ENCODE data around the gene ENGASE. TPM values are rescaled to one million over a fixed set of nuclear protein-coding genes. Genes with fewer than 3 reads are reported as not detected.

Gene ENGASE
- total RNA-seq, 4 donors from 2014 or later: 8.3 to 46.5 (median 16.2) TPM

DNA sequence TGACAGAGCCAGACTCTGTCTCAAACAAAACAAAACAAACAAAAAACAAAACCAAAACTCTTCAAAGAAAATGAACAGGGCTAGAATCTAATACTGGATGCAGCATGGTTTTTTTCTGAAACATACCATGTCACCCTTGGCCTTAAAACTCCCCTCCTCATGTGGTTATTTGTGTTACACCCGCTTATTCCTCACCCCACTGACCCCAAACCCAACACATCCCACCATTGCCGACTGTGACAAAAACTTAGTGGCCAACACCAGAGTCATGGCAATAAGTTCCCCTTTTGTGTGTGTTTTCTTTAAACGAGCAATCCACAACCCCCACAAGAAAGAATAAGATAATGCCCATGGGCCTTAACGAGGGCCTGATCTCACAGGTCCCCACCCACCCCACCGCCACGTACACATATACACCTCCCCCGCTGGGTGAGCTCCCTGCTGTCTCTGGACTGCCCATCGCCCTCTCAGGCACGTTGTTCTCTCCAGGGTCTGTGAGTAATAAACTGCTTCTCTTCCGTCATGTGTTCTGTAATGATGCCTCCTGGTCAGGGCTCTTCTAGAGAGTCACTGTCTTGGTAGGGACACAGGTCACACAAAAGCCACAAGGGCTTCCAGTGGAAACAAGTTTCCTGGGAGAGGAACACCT is 16.8 kb upstream of the ENGASE start:
- H3K36me3 ChIP-seq: no peaks in the 10 kb centered on the region
- H3K9me3 ChIP-seq: peaks cover 0 to 12% (median 0%) of the 10 kb centered on the region in 3 donors
- TF ChIP-seq, protein P1, sequence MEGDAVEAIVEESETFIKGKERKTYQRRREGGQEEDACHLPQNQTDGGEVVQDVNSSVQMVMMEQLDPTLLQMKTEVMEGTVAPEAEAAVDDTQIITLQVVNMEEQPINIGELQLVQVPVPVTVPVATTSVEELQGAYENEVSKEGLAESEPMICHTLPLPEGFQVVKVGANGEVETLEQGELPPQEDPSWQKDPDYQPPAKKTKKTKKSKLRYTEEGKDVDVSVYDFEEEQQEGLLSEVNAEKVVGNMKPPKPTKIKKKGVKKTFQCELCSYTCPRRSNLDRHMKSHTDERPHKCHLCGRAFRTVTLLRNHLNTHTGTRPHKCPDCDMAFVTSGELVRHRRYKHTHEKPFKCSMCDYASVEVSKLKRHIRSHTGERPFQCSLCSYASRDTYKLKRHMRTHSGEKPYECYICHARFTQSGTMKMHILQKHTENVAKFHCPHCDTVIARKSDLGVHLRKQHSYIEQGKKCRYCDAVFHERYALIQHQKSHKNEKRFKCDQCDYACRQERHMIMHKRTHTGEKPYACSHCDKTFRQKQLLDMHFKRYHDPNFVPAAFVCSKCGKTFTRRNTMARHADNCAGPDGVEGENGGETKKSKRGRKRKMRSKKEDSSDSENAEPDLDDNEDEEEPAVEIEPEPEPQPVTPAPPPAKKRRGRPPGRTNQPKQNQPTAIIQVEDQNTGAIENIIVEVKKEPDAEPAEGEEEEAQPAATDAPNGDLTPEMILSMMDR (IDR thresholded peaks at IDR 0.05): no peak
- TF ChIP-seq POLR2AphosphoS5 (IDR thresholded peaks at IDR 0.05): no peak
- TF ChIP-seq POLR2A (IDR thresholded peaks at IDR 0.05): no peak
- no peak for TF ChIP-seq EP300 (IDR thresholded peaks at IDR 0.05)
- no peak for ATAC-seq
- H3K27me3 ChIP-seq: no peaks in the 10 kb centered on the region
- H3K4me3 ChIP-seq: no peak overlapping the region
- H3K4me1 ChIP-seq: no peaks in the 10 kb centered on the region
- 78 to 81% methylated on average over 8 to 9 of the region's 10 CpGs for WGBS, 2 donors (ENCODE audit: low coverage in 1 of 2)
- no peak overlapping the region for H3K27ac ChIP-seq

DNA sequence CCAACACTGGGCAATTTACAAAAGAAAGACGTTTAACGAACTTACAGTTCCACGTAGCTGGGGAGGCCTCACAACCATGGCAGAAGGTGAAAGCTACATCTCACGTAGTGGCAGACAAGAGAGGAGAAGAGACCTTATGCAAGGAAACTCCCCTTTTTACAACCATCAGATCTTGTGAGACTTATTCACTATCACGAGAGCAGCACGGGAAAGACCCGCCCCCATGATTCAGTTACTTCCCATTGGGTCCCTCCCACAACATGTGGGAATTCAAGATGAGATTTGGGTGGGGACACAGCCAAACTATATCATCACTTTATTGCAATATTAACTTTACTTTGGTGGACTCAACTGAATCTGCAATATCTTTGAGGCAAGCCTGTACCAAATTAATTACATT is 11.9 kb upstream of the ENGASE start:
- H3K36me3 ChIP-seq: no peaks in the 10 kb centered on the region
- H3K9me3 ChIP-seq: no peaks in the 10 kb centered on the region
- no peaks in the 10 kb centered on the region for H3K27me3 ChIP-seq
- no peak for ATAC-seq
- WGBS, 2 donors (ENCODE audit: low coverage in 1 of 2): 83 to 89% methylated on average over 7 of the region's 7 CpGs
- TF ChIP-seq, protein P1 (IDR thresholded peaks at IDR 0.05): no peak
- TF ChIP-seq POLR2A (IDR thresholded peaks at IDR 0.05): no peak
- TF ChIP-seq EP300 (IDR thresholded peaks at IDR 0.05): no peak
- no peak for TF ChIP-seq POLR2AphosphoS5 (IDR thresholded peaks at IDR 0.05)
- no peak overlapping the region for H3K27ac ChIP-seq
- no peak overlapping the region for H3K4me3 ChIP-seq
- no peaks in the 10 kb centered on the region for H3K4me1 ChIP-seq

DNA sequence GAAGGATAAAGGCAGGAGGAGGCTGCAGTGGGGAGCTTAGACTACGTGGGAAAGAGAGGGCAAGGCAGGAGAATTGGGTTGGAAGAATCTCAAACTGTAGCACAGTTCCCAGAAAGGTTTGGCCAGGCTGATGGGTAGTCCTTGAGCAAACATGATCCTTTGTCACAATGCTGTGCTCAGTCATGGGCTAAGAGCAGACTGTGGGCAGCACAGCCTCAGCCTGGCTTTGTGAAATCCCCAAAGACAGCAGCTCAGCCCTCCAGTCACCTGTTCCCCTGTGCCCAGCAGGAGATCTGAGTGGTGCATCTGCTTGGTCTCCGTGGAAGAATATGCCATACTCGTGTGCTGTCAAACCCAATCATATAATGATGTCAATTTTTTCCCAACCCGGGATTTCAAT is 10.6 kb upstream of the ENGASE start:
- Histone ChIP-seq H3K4me3 (no peak overlapping the region), H3K4me1 (no peaks in the 10 kb centered on the region), H3K27me3 (no peaks in the 10 kb centered on the region), H3K27ac (no peak overlapping the region), H3K9me3 (no peaks in the 10 kb centered on the region), H3K36me3 (no peaks in the 10 kb centered on the region)
- TF ChIP-seq POLR2A (IDR thresholded peaks at IDR 0.05) (no peak), POLR2AphosphoS5 (IDR thresholded peaks at IDR 0.05) (no peak), EP300 (IDR thresholded peaks at IDR 0.05) (no peak)
- TF ChIP-seq, protein P1 (IDR thresholded peaks at IDR 0.05): no peak
- no peak for ATAC-seq
- 44 to 76% methylated on average over 2 to 3 of the region's 4 CpGs for WGBS, 2 donors (ENCODE audit: low coverage in 1 of 2)

DNA sequence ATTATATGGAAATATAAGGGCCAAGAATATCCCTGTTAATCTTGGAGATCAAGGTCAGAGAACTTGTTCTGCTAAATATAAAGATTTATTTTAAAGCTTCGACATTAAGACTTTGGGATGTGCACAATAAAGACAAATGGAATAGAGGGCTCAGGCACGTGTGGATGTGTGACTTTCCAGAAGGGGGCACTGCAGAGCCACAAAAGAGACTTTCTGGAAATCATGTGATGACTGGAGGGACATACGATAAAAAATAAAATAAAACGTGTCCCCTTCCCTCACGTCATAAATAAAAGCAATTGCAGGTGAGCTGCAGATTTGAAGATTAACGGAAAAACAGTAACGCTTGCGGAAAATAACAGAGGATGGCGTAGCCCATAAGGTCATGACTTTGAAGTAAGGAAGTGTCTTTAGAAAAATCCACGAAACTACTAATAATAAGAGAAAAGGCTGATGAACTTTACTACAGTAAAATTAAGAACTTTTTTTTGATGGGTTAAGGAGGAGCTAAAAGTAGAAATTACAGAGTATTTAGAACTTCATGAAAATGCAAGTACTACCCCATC is 9.4 kb upstream of the ENGASE start:
- TF ChIP-seq POLR2A (IDR thresholded peaks at IDR 0.05): no peak
- TF ChIP-seq, protein P1 (IDR thresholded peaks at IDR 0.05): peak in 3 of 4 experiments; percentile 59 to 62 (median 60)
- Histone ChIP-seq H3K4me1 (no peaks in the 10 kb centered on the region), H3K27ac (no peak overlapping the region), H3K27me3 (no peaks in the 10 kb centered on the region), H3K36me3 (no peaks in the 10 kb centered on the region), H3K9me3 (no peaks in the 10 kb centered on the region), H3K4me3 (no peak overlapping the region)
- peak; percentile 46 for ATAC-seq
- WGBS, 2 donors (ENCODE audit: low coverage in 1 of 2): 28 to 35% methylated on average over 9 to 10 of the region's 10 CpGs

DNA sequence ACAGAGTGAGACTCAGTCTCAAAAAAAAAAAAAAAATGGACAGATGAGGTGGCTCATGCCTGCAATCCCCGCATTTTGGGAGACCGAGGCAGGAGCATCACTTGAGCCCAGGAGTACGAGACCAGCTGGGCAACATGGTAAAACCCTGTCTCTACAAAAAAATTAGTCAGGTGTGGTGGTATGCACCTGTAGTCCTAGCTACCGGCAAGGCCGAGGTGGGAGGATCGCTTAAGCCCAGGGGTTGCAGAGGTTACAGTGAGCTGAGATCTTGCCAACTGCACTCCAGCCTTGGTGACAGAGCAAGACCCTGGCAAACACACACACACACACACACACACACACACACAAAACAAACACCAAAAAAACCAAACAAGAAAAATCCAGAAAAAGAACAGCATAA is 7.7 kb upstream of the ENGASE start:
- TF ChIP-seq POLR2AphosphoS5 (IDR thresholded peaks at IDR 0.05) (no peak), POLR2A (IDR thresholded peaks at IDR 0.05) (no peak), EP300 (IDR thresholded peaks at IDR 0.05) (no peak)
- TF ChIP-seq, protein P1 (IDR thresholded peaks at IDR 0.05): no peak
- no peak for ATAC-seq

More for the DNA sequence above, 7.7 kb upstream of the ENGASE start:
- Histone ChIP-seq H3K4me1 (no peaks in the 10 kb centered on the region), H3K36me3 (no peaks in the 10 kb centered on the region), H3K27ac (no peak overlapping the region), H3K27me3 (no peaks in the 10 kb centered on the region), H3K4me3 (no peak overlapping the region), H3K9me3 (no peaks in the 10 kb centered on the region)
- 85 to 91% methylated on average over 3 to 6 of the region's 6 CpGs for WGBS, 2 donors (ENCODE audit: low coverage in 1 of 2)
